ENCODE measurements around the gene ECSCR. TPM values are rescaled to one million over a fixed set of nuclear protein-coding genes. Genes with fewer than 3 reads are reported as not detected.

ECSCR gene
- total RNA-seq, 1 donor from 2014 or later: 4.9 TPM

DNA sequence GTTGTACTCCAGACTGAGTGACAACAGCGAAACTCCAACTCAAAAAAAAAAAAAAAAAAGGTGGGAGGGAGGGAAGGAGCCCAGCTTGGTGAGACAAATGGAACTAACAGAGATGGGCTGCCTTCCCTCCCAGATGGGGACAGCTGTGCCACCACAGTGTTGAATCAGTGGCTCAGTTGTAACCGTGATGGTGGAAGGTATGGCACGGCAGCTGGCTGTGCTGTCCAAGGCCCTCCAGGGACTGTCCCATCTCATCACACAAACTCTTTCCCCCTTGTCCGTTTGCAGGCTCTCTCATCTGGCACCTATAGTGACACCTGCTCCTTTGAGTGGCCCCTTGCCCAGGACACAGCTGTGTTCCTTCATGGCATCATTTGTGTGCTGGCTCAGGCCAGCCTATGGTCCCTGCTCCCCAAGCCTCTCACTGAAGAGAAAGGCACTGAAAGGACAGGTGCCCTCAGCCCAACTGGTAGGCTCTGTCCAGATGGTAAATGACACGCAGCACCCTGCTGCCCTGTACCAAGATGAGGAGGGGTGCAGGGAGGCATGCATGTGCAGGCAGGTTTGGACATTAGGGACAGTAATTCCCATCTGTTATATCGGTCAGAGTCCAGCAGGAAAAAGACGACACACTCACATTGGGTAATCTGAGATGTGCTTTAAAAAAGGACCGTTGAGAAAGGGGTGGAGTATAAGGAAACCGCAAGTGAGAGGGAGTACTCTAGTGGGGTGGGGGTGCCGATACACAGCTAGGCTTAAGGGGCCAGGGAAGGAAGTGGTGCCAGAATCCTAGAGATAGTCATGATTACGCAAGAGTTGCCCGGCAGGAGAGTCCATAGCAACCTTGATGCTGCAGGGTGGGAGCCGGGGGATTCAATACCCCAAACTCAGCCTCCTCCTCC, 12.6 kb upstream of the ECSCR start:
- no peak for FAIRE-seq
- no peak for DNase-seq (ENCODE audit: low spot score in 2 of 2)

DNA sequence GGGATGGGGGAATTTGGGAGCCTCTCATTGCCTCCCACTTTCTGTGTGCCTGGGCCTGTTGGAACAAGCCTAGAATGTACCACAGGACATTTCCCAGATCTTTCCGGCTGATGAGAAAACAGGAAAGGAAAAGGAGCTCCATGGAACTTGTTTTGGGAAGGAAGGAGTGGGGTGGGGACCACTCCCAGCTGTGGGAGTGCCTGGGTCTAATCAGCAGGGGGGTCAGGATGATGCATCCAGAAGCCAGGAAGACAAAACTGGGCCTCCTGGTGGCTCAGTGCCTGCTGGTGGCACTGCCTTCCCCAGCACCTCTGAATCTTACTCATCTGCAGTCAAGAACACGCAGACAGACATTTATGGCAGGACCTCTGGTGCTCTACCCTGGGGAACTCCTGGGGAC, 11.0 kb upstream of the ECSCR start:
- FAIRE-seq (no peak), DNase-seq (ENCODE audit: low spot score in 2 of 2) (no peak)

DNA sequence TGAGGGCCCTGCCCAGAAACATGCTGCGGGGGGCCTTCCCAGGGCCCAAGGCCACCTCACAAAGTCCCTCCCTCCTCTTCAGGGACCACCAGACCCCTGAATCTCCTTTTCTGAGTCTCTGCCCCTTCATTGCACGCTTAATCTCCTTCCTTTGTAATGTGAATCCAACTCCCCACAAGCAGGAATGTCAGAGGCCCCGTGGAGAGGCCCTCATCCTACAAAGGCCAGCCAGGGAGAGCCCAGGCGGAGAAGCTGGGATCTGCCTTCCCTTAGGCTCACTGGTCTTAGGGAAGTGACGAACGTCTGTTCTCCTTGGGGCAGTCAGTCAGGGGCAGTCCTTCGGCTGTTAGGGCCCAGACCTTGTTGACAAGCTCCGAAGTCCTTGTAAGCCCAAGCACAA, 10.6 kb upstream of the ECSCR start:
- FAIRE-seq: no peak

DNA sequence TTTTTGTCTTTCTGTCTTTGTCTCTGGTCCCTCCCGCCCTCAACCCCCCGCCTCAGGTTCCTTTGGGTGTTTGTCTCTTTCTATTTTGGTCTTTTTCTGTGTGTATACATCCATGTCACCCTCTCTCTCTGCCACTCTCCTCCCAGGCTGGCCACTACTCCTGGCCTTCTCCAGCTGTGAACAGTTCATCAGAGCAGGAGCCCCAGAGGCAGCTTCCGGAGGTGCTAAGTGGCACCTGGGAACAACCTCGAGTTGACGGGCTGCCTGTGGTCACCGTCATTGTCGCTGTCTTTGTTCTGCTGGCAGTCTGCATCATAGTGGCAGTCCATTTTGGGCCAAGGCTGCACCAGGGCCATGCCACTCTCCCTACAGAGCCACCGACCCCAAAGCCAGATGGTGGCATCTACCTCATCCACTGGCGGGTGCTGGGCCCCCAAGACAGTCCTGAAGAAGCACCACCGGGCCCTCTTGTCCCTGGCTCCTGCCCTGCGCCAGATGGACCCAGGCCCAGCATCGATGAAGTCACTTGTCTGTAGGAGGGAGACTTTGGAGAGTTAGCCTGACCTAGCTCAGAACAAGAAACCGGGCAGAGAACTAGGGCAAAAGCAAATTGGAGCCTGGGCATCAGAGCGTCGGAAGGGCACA, 10.0 kb upstream of the ECSCR start:
- FAIRE-seq: no peak
- no peak for DNase-seq (ENCODE audit: low spot score in 2 of 2)

More for the DNA sequence above, 10.6 kb upstream of the ECSCR start:
- no peak for DNase-seq (ENCODE audit: low spot score in 2 of 2)

DNA sequence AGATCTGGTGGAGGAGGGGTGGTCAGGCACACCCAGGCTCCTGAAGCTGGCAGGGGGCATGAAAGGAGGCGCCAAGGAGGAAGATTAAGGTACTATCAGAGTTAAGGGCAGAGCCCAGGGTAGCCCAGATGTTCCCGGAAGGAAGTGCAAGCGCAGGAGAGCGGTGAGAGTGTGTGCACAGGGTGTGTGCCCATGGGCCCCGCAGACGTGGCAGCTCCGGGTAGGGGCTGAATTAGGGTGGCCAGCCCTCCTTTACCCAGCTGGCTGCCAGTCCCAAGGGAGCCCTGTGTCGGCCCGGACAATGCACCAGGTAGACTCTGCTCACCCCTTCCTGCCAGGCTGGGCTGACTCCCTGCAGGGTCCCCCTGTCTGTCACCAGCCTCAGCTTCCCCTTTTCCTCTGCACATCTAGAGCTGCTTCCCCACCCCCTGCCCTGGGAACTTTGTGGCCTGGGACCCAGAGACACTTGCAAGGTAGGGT, 8.3 kb upstream of the ECSCR start, which contains the start of gene SMIM33:
Gene SMIM33 (plus strand): TSS at position 184 of the 480 bp plus-strand sequence. CDS start 118 bp downstream, at position 302.
- FAIRE-seq (no peak), DNase-seq (ENCODE audit: low spot score in 2 of 2) (no peak)

DNA sequence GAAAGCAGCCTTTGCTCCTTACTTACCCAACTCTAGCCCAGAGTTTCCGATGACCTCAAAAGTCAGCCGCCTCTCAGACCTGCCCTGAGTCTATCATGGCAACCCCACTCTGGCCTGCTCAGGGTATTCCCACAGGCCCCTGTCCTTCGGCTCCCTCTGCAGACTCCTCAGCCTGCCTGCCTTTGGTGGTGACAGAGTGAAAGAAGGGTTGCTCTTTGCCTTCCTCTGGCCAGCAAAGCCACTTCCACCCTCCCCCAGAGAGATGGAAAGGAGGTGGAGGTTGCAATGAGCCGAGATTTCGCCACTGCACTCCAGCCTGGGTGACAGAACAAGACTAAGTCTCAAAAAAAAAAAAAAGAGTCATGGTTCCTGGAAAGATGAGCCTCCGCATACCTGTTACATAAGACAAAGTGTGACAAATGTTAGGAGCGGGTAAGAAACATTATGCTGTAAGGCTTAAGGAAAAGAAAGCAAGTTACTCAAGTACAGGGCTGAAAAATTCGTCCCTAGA, 5.9 kb upstream of the ECSCR start:
- DNase-seq (ENCODE audit: low spot score in 2 of 2) (no peak), FAIRE-seq (no peak)

DNA sequence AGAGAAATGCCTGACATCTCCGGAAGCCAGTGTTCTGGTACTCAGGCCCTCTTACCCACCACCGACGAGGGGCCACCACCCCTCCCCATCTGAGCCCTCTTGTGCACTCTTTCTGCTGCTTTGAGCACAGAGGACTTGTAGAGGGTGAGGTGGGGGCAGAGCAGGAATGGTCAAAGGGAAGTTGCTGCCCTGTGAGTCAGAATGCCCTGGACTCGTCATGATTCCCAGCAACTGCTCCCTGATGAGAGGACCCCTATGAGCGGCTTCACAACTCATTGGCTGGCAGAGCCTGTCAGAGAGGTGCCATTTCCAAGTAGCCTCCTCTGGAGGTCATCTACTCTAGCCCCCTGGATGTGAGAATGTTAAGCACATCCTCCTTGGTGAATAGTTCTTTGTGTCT, 845 bp downstream of the ECSCR start:
- DNase-seq (ENCODE audit: low spot score in 2 of 2) (no peak), FAIRE-seq (no peak)

DNA sequence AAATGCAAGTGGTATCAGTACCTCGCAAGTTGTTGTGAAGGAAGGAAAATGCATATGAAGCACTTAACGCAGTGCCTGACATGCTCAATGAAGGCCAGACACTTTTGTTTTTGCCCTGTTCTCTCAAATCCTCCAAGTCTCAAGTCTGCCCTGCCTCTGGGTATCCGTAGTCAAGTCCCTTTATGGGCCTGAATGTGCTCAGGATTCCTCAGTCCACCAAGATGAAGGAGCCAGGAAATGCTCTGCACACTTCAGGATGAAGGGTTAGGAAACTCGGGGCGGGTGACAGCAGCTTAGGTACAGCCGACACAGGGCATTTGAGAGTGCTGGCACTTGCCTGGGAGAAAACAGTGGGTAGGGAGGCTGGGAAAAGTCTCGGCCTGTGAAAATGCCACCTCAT, 1.4 kb downstream of the ECSCR start:
- FAIRE-seq: no peak

DNA sequence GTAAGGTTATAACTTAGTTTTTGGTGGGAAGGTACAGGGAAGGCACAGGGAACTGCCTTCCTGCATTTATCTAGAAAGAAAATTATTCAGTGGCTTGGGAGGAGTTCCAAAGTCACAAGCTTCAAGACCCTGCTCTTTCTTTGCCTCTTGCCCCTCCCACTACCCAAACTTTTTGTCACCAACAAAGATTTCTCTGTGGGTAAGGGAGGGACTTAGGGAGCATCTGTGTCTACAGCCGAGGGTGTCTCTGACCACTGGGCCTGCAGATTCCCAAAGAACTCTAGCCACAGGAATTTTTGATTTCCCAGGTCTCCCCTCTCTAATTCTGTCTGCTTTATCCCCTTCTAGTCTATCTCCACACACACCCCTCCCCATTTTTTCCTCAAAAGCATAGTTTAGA, 2.1 kb downstream of the ECSCR start:
- FAIRE-seq: no peak

More for the DNA sequence above, 1.4 kb downstream of the ECSCR start:
- no peak for DNase-seq (ENCODE audit: low spot score in 2 of 2)

DNA sequence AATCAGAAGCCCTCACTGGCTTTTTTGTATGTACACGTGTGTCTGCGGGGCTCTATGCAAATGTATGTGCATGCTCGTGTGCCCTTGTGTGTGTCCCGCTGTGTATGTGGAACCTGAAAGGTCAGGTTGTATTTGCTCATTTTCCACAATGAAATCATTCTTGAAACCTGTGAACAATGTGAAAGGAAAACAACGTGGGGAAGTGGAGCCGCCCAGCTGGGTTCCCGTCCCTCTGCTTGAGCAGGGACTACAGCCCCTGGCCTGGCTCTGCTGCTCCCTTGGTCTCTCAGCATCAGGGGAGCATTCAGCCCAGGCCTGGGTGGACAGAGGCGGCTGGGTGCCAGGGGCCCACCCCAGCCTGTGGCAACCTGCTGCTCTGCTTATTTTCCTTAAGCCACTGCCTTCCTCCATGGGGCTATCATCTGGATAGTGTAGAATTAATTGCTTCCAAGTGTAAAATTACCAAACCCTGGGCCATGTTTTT, 3.0 kb downstream of the ECSCR start:
- no peak for FAIRE-seq
- DNase-seq (ENCODE audit: low spot score in 2 of 2): no peak

More for the DNA sequence above, 2.1 kb downstream of the ECSCR start:
- no peak for DNase-seq (ENCODE audit: low spot score in 2 of 2)

DNA sequence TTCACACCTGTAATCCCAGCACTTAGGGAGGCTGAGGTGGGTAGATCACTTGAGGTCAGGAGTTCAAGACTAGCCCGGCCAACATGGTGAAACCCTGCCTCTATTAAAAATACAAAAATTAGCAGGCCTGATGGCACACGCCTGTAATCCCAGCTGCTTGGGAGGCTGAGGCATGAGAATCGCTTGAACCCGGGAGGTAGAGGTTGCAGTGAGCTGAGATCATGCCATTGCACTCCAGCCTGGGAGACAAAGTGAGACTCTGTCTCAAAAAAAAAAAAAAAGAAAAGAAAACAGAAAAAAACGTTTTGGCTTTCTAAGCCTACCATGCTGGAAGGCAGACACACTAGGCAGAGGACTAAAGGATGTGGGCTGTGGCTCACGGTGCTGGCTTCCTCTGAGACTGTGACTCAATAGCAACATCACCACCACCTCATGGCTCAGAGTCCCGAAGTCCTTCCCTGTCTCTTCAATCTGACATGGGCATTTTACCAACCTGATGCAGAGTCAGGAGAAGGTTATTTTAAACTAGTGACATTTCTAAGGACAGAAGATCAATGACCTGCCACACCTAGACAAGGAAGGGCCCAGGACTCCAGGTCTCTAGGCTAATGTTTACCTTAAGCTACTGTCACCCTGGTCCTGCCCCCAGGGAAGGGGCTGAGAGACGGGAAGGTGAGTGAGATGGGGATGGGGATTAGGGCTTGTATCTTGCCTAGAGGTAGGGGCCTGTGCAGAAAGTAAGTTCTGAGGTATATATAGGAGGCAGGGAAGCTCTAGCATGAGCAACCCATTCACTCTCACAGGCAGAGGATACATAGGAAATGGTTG, 3.7 kb downstream of the ECSCR start:
- DNase-seq (ENCODE audit: low spot score in 2 of 2) (peak in 1 of 2 donors; percentile 51), FAIRE-seq (no peak)

DNA sequence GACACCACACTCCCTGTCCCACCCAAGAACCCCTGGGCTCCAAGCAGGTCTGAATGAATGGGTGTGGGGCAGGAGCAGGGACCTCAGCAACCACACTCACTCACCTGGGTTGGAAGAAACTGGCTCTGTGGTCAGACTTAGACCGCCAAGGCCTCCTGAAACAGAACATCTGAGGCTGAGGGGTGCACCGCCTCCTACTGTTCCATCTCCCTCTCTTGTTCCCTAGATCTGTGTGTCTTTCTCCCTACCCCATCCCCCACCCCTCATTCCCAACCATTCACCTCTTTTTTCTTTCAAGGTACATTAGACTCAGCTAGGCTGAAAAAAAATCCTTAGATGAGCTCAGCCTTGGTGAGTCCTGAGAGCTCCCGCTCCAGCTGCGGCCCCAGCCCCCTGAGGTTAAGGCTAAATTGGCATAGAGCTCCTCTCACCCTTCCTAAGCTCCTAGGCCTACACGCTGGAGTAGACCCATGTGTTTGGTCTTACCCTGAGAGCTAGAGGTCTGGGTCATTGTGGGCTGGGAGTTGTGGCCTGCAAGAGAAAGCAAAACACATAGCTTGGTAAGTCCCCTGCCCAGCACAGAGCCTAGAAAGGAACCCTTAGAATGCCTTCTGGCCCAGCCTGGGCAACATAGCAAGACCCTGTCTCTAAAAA, 4.8 kb downstream of the ECSCR start:
- DNase-seq (ENCODE audit: low spot score in 2 of 2): no peak
- FAIRE-seq: no peak

DNA sequence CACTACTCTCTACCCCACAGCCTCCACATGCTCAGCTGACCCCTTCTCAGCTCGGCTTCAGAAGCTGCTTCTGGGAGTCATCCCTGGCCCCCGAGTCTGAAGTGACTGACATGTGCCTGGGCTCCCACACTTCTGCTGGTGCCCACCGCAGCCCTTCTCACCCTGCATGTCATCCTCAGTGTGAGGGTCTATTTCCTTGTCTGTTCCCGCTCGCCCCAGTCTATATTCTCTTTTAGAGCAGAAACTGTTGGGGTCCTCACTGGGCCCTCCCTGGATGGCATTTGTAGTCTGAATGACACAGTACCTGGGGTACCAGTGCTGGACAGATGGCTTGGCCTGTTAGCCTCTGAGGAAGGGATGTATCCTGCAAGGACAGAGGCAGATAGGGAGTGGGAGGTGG, 5.3 kb downstream of the ECSCR start:
- FAIRE-seq (no peak), DNase-seq (ENCODE audit: low spot score in 2 of 2) (no peak)

DNA sequence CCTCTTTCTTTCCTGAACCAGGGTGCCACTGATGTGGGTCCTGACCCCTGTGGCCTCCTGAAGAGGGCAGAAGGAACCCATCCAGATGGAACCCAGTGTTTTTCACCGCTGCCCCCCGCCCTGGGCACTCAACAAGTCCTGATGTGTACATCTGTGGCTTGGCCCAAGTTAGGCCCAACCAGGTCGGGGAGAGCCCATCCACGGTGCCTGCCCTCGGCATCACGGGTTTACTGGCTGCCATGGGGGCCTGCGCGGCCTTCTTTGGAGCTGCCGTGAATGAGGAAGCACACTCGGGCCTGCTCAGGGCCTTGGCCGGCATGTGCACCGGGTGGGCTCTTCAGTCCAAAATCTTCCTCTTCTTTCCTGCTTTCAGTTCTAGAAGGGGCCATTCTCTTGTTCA, 5.8 kb downstream of the ECSCR start:
- no peak for DNase-seq (ENCODE audit: low spot score in 2 of 2)
- no peak for FAIRE-seq

DNA sequence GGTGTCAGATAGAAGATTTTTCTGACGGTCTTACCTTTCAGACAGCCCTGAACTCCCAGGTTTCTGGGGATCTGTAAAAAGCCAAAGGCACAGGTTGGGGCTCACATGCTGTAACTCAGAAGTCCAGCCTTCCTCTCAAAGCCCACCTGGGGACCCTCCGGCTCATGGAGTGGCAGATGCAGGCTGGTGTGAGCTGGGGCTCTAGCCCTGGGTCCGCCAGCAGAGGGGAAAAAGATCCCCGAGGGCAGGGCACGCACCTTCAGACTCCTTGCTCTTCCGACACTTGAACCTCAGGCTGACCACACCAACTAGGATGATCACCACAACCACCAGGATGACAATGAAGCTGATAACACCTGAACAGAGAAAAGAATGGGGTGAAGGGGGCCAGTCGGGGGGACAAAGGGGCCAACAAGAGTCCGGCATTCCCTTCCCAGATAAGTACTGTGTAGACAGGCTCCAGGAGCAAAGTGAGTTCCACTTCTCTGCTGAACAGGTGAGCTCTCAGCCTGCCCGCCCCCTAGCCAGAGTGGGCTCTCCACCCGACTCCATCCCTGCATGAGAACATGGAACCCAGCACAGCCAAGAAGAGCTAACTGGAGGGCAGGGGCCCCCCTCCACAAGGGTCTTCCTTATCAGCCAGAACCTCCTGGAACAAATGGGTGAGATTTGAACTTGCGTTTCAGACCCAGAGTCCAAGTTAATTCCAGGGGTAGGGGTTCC, 7.8 kb downstream of the ECSCR start:
- FAIRE-seq: no peak
- no peak for DNase-seq (ENCODE audit: low spot score in 2 of 2)

DNA sequence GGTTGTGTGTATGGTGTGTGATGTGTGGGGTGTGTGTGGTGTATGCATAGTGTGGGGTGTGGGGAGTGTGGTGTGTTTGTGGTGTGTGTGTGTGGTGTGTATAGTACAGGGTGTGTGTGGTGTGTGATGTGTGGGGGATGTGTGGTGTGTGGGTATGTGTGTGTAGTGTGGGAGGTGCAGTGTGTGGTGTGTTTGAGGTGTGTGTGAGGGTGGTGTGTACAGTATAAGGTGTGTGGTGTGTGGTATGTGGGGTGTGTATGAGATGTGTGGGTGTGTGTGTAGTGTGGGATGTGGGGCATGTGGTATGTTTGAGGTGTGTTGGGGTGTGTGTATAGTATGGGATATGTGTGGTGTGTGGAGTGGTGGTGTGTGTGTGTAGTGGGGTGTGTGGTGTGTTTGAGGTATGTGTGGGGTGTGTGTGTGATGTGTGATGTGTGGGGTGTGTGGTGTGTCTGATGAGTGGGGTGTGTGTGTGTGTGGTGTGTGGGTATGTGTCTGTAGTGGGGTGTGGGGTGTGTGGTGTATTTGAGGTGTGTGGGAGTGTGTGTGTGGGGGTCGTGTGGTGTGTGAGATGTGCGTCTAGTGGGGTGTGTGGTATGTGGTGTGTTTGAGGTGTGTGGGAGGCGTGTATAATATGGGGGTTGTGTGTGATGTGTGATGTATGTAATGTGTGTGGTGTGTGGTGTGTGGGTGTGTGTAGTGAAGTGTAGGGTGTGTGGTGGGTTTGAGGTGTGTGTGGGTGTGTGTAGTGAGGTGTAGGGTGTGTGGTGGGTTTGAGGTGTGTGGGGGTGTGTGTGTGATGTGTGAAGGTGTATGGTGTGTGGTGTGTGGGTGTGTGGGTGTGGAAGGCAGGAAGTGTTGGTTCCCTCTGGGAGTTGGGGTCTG, 8.6 kb downstream of the ECSCR start:
- no peak for DNase-seq (ENCODE audit: low spot score in 2 of 2)
- no peak for FAIRE-seq

DNA sequence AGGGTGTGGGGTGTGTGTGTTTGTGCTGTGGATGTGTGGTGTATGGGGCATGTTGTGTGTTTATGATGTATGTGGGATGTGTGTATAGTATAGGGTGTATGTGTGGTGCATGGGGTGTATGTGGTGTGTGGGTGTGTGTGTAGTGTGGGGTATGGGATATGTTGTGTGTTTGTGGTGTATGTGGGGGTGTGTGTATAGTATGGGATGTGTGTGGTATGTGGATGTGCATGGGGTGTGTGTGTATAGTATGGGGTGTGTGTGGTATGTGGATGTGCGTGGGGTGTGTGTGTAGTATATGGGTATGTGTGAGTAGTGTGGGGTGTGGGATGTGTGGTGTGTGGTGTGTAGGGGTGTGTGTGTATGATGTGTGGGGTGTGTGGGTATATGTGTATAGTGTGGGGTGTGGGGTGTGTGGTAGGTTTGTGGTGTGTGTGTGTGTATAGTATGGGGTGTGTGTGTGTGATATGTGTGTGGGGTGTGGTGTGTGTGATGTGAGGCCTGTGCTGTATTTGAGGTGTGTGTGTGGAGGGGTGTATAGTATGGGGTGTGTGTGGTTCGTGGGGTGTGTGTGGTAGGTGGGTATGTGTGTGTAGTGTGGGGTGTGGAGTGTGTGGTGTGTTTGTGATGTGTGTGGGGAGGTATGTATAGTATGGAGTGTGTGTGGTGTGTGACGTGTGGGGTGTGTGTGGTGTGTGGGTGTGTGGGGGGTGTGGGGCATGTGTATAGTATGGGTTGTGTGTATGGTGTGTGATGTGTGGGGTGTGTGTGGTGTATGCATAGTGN, 10.5 kb downstream of the ECSCR start:
- DNase-seq (ENCODE audit: low spot score in 2 of 2) (no peak), FAIRE-seq (no peak)

Measured in frontal cortex (tissue), 4 donors.